Pons (tissue), 1 donor: ENCODE measurements around the gene ST8SIA4.

Source experiments
- DNase-seq: peaks from one replicate; pipeline ENCODE4 v3.0.0-alpha.2; 2016; ENCODE audit warnings: low spot score

ST8SIA4 gene

DNA sequence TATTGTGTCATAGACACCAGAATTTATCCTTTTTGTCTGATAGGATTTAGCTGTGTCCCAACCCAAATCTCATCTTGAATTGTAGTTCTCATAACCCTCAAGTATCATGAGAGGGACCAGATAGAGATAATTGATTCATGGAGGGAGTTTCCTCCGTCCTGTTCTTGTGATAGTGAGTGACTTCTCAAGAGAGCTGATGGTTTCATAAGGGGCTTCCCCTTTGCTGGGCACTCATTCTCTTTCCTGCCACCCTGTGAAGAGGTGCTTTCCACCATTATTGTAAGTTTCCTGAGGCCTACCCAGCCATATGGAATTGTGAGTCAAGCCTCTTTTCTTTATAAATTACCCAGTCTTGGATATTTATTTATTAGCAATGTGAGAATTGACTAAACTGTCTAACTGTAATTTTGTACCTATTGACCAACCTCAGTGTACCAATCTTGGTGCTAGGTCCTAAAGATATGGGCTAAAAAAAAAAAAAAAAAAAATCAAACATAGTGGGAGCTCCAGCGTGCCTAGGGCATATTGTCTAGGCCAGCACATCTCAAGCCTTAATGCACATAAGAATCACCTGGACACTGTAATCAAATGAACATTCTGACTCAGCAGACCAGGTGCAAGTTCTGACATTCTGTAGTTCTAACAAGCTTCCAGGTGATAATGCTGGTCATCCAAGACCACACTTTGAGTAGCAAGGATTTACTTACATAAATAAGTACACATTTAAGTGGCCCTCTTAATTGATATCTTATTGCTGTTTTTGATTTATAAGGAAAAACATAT lies 30.5 kb downstream of the ST8SIA4 start:
- DNase-seq = no peak

GRCh38 chr5:100867039-100867562 lies 36.0 kb downstream of the ST8SIA4 start:
- no peak for DNase-seq

GRCh38 chr5:100864931-100865330 lies 38.2 kb downstream of the ST8SIA4 start:
- DNase-seq = no peak

GRCh38 chr5:100863739-100864138 lies 39.3 kb downstream of the ST8SIA4 start:
- DNase-seq = no peak

GRCh38 chr5:100861148-100861547 lies 41.9 kb downstream of the ST8SIA4 start:
- DNase-seq = no peak

DNA sequence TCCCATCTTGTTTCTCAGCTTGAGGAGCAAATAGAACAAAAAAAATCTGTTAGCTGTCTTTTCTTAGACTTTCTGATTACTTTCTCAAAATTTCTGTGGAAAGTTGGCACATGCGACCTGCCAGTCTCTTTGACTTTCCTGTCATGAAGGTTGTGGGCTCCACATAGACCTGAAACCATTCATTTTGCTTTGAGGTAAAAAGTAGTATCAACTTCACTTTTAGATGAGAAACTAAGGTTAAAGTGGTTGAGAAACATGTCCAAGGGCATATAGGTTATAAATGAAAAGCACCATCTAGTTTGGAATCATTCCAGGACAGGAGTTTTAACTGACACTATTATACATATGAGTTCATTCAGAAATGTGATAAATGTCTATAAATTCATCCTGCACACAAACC lies 42.7 kb downstream of the ST8SIA4 start:
- DNase-seq = no peak

DNA sequence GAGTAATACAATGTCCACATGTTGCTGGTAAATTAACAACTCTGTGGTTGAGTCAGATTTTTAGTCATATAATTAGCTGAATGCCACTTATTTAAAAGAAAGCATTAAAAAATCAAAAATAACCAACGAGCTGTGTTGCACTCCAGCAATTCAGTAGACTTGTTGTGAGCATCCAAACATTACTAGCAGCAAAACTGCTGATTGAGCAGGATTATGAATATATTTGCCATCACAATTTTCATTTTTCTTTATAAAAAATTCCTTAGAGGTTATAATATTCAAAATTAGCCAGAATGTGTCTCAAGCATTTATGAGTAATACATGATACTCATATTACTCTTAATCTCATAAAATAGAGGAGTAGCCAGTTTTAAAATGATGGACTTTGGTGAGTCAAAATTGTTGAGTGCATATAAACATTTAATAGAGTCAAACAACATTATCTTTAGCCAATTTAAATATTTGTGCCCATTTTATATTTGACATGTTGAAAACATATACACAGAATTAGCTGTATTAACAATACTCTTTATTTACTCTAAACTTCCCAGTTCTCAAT lies 44.0 kb downstream of the ST8SIA4 start:
- DNase-seq = no peak

DNA sequence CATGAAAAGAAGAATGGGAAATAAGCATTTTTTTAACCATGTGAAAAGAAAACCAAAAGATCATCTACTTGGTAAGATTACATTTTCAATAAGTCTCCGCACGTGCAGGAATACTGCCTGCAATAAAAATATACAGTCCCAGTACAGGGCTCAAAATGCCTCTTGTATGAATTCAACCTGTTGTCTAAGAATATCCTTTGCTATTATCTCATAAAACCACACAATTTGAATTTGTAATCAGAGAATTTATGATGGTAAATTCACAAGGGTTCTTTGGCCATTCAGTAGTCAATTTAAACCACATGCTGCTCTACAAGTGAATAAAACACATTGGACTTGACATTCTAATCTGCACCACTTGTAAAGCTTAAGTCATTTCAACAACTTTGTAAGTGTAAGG lies 46.6 kb downstream of the ST8SIA4 start:
- DNase-seq = no peak

GRCh38 chr5:100855937-100856430 lies 47.1 kb downstream of the ST8SIA4 start:
- DNase-seq = no peak

- no peak for DNase-seq
Observed at GRCh38 chr5:100855295-100855694, 47.8 kb downstream of the ST8SIA4 start.

GRCh38 chr5:100854591-100854990 lies 48.5 kb downstream of the ST8SIA4 start:
- DNase-seq = no peak

DNA sequence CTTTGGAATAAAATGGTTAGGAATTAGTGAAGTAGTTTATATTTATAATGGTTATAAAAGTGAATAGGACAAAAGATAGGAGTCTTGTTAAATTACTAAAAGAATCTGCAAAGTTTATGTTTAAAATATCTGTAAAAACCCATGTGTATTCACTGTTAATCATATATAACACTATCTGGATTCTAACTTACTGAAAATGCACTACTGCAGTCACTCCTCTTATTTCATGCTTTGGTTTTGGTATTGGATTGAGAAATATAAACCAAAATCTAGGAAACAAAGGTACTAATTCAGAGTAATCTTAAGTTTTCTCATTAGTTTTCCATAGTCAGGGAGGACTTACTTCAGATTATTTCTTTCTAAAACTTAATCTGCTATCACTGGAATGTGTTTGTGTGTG lies 49.5 kb downstream of the ST8SIA4 start:
- DNase-seq = no peak

DNA sequence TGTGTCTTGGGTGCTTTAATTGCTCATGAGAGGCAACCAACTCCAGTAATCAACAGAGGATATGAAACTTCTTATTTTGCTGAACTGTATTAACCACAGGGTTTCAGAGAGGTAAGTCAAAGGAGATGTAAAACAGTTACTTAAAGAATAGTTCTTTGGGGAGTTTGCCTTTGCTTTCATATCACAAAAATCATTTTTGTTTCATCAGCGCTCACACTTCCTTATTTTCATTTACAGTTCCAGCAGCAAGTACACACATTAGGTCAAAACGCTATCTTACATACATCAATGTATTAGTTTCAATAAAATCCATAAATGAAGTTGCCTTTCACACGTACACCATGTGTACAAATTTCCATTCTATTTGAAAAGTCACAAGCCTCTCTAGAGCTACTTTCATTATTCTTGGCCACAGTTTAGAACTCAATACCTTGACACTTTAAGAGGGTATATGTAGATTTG lies 50.1 kb downstream of the ST8SIA4 start:
- no peak for DNase-seq

GRCh38 chr5:100852051-100852450 lies 51.0 kb downstream of the ST8SIA4 start:
- DNase-seq = no peak

DNA sequence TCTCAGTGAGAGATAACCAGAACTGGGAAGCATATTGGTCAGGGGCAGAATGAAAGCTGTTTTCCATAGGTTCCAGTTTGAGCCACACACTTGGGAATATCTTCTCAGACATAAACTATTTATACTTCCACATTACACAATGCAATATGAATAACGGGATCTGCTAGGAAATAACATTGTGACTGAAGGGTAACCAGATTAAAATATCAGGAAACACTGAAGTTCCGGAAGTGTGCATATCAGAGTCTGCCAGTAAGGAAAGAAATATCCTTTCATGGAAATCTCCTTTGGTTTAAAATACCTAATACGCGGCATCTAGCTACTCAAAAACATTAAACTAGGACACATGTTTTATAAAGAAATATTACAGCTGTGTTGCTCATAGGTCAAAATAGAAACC lies 56.3 kb downstream of the ST8SIA4 start:
- no peak for DNase-seq

DNA sequence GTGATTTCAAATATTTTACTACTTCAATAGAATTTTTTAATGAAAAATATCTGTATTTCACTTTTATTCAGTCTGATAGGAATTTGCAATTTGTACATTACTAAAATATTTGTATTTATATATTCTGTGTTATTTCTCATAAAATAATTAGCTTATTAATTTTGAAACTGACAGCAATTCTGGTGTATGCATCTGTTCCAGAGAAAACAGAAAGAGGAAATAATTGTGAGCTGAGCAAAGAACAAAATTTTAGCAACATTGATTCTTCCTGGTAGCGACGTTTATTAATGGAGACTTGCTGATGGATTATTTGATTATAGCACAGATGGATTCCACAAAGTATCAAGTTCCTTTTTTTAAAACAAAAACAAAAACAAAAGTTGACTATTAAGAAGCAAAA lies 61.0 kb downstream of the ST8SIA4 start:
- no peak for DNase-seq

- no peak for DNase-seq
Observed at GRCh38 chr5:100841358-100842076, 61.6 kb downstream of the ST8SIA4 start.

- no peak for DNase-seq
Observed at GRCh38 chr5:100840789-100841188, 62.3 kb downstream of the ST8SIA4 start.

DNA sequence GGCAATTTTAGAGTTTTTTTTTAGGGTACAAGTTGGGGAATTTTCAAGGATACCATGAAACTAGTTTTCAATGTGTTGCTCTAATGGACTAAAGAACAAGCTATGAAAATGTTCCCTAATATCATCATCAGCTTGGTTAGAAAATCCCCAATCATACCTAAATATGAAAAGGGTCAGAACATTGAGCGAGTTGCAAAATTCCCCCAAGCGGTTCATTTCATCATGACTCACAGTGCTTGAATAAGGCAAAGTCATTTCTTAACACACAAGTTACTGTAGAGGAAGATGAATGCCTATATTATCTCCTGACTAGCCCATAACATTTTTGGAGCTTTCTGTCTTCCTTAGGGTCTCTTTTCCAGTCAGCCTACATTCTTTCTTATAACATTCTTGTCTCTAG lies 62.7 kb downstream of the ST8SIA4 start:
- DNase-seq = no peak

DNA sequence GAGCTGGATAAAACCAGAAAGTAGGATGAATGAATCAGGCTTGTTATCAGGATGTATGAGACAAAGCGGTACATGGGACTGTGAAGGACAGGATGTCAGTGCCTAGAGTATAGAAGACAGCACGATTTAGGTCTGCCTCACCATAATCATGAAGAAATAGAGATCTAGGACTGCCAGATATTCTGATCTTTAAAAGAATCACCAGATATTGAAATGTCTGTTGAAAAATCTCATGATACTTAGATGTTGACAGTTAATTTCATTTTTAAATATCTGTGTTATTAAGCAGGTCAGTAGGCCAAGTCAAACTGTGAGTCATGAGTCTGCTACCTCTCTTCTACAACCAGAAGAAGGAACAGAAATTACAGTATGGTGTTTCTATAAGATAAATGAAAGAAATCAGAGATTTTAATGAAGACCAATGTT lies 65.0 kb downstream of the ST8SIA4 start:
- DNase-seq = no peak

- DNase-seq = no peak
Observed at GRCh38 chr5:100834519-100834918, 68.6 kb downstream of the ST8SIA4 start.
